ENCODE results near the gene MLXIPL. TPM values are rescaled to one million over a fixed set of nuclear protein-coding genes. Genes with fewer than 3 reads are reported as not detected.
A peak's percentile ranks its signal among the peaks of the same experiment; 100 is the strongest.

The MLXIPL gene
- total and polyA plus RNA-seq, 2 experiments from 2014 or later, result 21.7 to 46.7 TPM

GRCh38 chr7:73565675-73566340 lies 58.5 kb downstream of the MLXIPL start:
- TF ChIP-seq EZH2phosphoT487 (IDR thresholded peaks at IDR 0.05; ENCODE audit: low read depth, severe bottlenecking, unreplicated experiment) (no peak), CTCF (IDR thresholded peaks at IDR 0.05; ENCODE audit: poor library complexity) (no peak), EZH2 (IDR thresholded peaks at IDR 0.05; ENCODE audit: borderline replicate concordance) (no peak)
- no peaks in the 10 kb centered on the region for H3K27me3 ChIP-seq
- no peaks in the 10 kb centered on the region for H3K36me3 ChIP-seq (replicated peaks; ENCODE audit: insufficient read depth, low read depth)
- no peaks in the 10 kb centered on the region for H3K79me2 ChIP-seq
- no peaks in the 10 kb centered on the region for H4K20me1 ChIP-seq (ENCODE audit: insufficient read depth, poor library complexity, severe bottlenecking)
- no peak overlapping the region for H3K4me3 ChIP-seq
- DNase-seq (ENCODE audit: low spot score), result no peak
- no peak overlapping the region for H2AFZ ChIP-seq
- WGBS (ENCODE audit: low lambda C conversion rate, missing lambda C conversion rate), result 78% methylated on average over 7 of the region's 7 CpGs
- no peak overlapping the region for H3K4me2 ChIP-seq
- no peak overlapping the region for H3K27ac ChIP-seq
- peaks cover 3% of the 10 kb centered on the region for H3K4me1 ChIP-seq (ENCODE audit: insufficient read depth)
- no peaks in the 10 kb centered on the region for H3K9me2 ChIP-seq (replicated peaks; ENCODE audit: insufficient read depth)
- no peaks in the 10 kb centered on the region for H3K9me3 ChIP-seq (ENCODE audit: low read depth)

DNA sequence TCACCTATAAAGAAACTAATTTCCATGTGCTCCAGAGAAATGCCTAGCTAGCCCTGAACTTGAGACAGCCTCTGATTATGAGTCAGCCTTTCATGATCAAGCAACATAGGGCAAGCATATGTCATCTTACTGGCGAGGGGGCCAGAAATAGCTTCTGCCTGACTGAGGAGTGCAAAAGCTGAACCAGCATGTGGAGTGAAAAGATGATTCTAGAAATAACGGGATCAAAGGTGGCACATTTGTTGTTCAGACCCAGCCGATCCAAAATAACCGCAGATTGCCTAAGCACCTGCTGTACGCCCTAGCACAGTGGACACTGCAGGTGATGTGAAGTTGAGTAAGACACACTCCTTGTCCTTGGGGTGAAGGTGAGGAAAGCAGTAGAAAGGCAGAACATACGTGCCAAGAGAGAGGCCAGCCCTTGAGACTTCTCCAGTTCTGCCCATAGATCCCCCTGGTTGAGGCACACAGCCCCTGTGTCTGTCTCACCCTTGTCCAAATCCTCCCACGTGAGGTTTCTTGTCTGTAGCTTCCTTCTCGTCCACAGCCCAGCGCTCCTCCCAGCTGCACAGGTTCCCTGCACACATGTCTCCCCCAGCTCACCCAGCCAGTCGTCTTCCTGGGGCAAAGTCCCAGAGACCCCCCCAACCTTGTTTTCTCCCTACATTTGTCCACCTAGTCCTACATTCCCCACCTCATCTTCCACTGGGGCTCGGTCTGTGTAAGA lies 64.0 kb downstream of the MLXIPL start:
- Histone ChIP-seq H3K27me3 (no peaks in the 10 kb centered on the region), H3K4me1 (ENCODE audit: insufficient read depth) (peaks cover 16% of the 10 kb centered on the region), H3K79me2 (peaks cover 15% of the 10 kb centered on the region), H3K9me2 (replicated peaks; ENCODE audit: insufficient read depth) (no peaks in the 10 kb centered on the region), H4K20me1 (ENCODE audit: insufficient read depth, poor library complexity, severe bottlenecking) (peaks cover 14% of the 10 kb centered on the region), H3K9me3 (ENCODE audit: low read depth) (no peaks in the 10 kb centered on the region), H3K4me3 (no peak overlapping the region), H3K27ac (no peak overlapping the region), H2AFZ (no peak overlapping the region), H3K36me3 (replicated peaks; ENCODE audit: insufficient read depth, low read depth) (no peaks in the 10 kb centered on the region), H3K4me2 (no peak overlapping the region)
- 75% methylated on average over 11 of the region's 11 CpGs for WGBS (ENCODE audit: low lambda C conversion rate, missing lambda C conversion rate)
- peak; percentile 47 for DNase-seq (ENCODE audit: low spot score)
- TF ChIP-seq EZH2 (IDR thresholded peaks at IDR 0.05; ENCODE audit: borderline replicate concordance) (no peak), EZH2phosphoT487 (IDR thresholded peaks at IDR 0.05; ENCODE audit: low read depth, severe bottlenecking, unreplicated experiment) (no peak), CTCF (IDR thresholded peaks at IDR 0.05; ENCODE audit: poor library complexity) (no peak)

DNA sequence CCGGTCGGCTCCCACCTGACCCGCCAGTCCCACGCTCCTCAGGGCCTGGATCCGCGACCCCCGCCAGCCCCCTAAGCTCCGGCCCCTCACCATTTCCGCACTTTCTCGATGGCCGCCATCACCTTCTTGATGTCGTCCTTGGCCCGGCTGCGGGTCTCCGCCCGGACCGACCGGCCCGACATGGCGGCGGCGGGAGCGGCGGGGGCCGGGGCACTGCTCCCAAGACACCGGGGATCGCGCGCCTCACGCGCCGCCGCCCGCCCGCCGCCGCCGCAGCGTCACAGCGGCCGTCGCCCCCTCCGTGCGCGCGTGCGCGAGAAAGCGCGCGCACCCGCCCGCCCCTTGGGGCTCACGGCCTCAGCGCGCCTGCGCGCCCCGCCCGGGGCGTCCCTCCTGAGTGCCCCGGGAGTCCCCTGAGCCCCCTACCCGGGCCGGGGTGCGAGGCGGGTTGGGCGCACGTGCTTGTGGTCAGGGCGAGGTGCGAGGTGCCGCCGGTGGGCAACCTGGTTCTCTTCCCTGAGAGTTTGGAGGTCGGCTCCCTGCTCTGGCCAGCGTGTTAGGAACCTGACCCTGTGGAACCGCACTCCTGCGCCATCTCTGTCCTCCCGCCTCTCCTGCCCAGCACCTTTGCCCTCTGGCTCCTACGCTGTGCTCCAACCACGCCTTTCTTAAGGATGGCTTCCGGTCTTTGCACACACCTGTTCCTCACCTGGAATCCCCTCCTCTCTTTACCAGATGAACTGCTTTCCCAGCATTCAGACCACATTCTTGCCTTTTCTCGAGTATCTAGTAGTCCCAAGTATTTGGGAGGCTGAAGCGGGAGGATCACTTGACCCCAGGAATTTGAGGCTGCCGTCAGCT lies 66.7 kb downstream of the MLXIPL start, which contains the start of gene BCL7B:
BCL7B (minus strand) TSS at position 294 of the 861 bp plus-strand sequence; CDS start at position 182, 112 bp downstream.
- Histone ChIP-seq H3K79me2 (peaks cover 41% of the 10 kb centered on the region), H3K4me2 (peak within 1 kb of the TSS; percentile 91), H3K4me1 (ENCODE audit: insufficient read depth) (peaks cover 13% of the 10 kb centered on the region), H3K4me3 (peak within 1 kb of the TSS; percentile 83), H3K9me2 (replicated peaks; ENCODE audit: insufficient read depth) (no peaks in the 10 kb centered on the region), H3K27me3 (no peaks in the 10 kb centered on the region), H3K27ac (peak within 1 kb of the TSS; percentile 100), H4K20me1 (ENCODE audit: insufficient read depth, poor library complexity, severe bottlenecking) (peaks cover 24% of the 10 kb centered on the region), H2AFZ (peak within 1 kb of the TSS; percentile 84), H3K9me3 (ENCODE audit: low read depth) (no peaks in the 10 kb centered on the region), H3K36me3 (replicated peaks; ENCODE audit: insufficient read depth, low read depth) (no peaks in the 10 kb centered on the region)
- TF ChIP-seq EZH2 (IDR thresholded peaks at IDR 0.05; ENCODE audit: borderline replicate concordance), result no peak
- TF ChIP-seq EZH2phosphoT487 (IDR thresholded peaks at IDR 0.05; ENCODE audit: low read depth, severe bottlenecking, unreplicated experiment), result no peak
- no peak for TF ChIP-seq CTCF (IDR thresholded peaks at IDR 0.05; ENCODE audit: poor library complexity)
- DNase-seq (ENCODE audit: low spot score), result peak; percentile 92
- WGBS (ENCODE audit: low lambda C conversion rate, missing lambda C conversion rate), result 13% methylated on average over 33 of the region's 83 CpGs
